ENCODE results near the gene HPCAL4.

- TF ChIP-seq CTCF (IDR thresholded peaks at IDR 0.05): peak; percentile 51 to 90 (median 68)
- no peak for TF ChIP-seq POLR2A (IDR thresholded peaks at IDR 0.05)
These were observed 29.1 kb upstream of the HPCAL4 start for GRCh38 chr1:39720094-39720999.

All from thyroid gland (tissue), 4 donors.